Measurements from ENCODE around the gene EP400.
A peak's percentile ranks its signal among the peaks of the same experiment; 100 is the strongest.

EP400 gene

GRCh38 chr12:132074216-132074615 is 124.5 kb downstream of the EP400 start:
- TF ChIP-seq CTCF (IDR thresholded peaks at IDR 0.05; ENCODE audit: insufficient read depth, missing control alignments): no peak
- FAIRE-seq (no peak), DNase-seq (ENCODE audit: insufficient read length, low spot score) (no peak)

GRCh38 chr12:132075026-132075713 is 125.4 kb downstream of the EP400 start:
- peak; percentile 21 for TF ChIP-seq CTCF (IDR thresholded peaks at IDR 0.05; ENCODE audit: insufficient read depth, missing control alignments)
- DNase-seq (ENCODE audit: insufficient read length, low spot score): no peak
- FAIRE-seq: no peak

GRCh38 chr12:132075714-132076553 is 126.2 kb downstream of the EP400 start:
- no peak for TF ChIP-seq CTCF (IDR thresholded peaks at IDR 0.05; ENCODE audit: insufficient read depth, missing control alignments)
- DNase-seq (ENCODE audit: insufficient read length, low spot score) (no peak), FAIRE-seq (no peak)

GRCh38 chr12:132076711-132077110 is 127.0 kb downstream of the EP400 start:
- DNase-seq (ENCODE audit: insufficient read length, low spot score): no peak
- no peak for FAIRE-seq

GRCh38 chr12:132077322-132078100 is 127.8 kb downstream of the EP400 start:
- DNase-seq (ENCODE audit: insufficient read length, low spot score): no peak
- no peak for TF ChIP-seq CTCF (IDR thresholded peaks at IDR 0.05; ENCODE audit: insufficient read depth, missing control alignments)
- FAIRE-seq: no peak

More at GRCh38 chr12:132076711-132077110, 127.0 kb downstream of the EP400 start:
- no peak for TF ChIP-seq CTCF (IDR thresholded peaks at IDR 0.05; ENCODE audit: insufficient read depth, missing control alignments)

GRCh38 chr12:132078190-132078589 is 128.4 kb downstream of the EP400 start:
- DNase-seq (ENCODE audit: insufficient read length, low spot score) (no peak), FAIRE-seq (no peak)
- no peak for TF ChIP-seq CTCF (IDR thresholded peaks at IDR 0.05; ENCODE audit: insufficient read depth, missing control alignments)
